CD14-positive monocyte (primary cell): ENCODE measurements around the gene KRTAP5-4. TPM values are rescaled to one million over a fixed set of nuclear protein-coding genes. Genes with fewer than 3 reads are reported as not detected.

Source experiments
- DNase-seq, 3 donors: peaks; one replicate each; pipeline ENCODE4 v3.0.0-alpha.2; 2011 to 2022
- H2AFZ ChIP-seq: 2 replicates; pipeline ENCODE4 v1.6.0; 2012; ENCODE audit warnings: mild to moderate bottlenecking, low read depth, low read length, inconsistent platforms; ENCODE audit not compliant: insufficient read depth, poor library complexity, severe bottlenecking
- H3K27ac ChIP-seq, 2 donors: 1 replicate in 1 of 2; 2 replicates in 1 of 2; pipeline ENCODE4 v1.5.1; 2012 to 2013; ENCODE audit warnings: low read length in 2 of 2, control low read depth in 1 of 2, inconsistent platforms in 1 of 2, low read depth in 1 of 2, mild to moderate bottlenecking in 1 of 2
- H3K27me3 ChIP-seq, 2 donors: one replicate each; pipeline versions ENCODE4 v1.6.0 to v1.6.1; 2011 to 2013; ENCODE audit warnings: low read length in 2 of 2; ENCODE audit not compliant: control insufficient read depth in 2 of 2, insufficient read depth in 2 of 2
- H3K36me3 ChIP-seq, 2 donors: replicated peaks in 1 of 2; 1 replicate in 1 of 2; 2 replicates in 1 of 2; pipeline versions ENCODE4 v1.5.1 to v1.6.1; 2012 to 2013; ENCODE audit warnings: low read length in 2 of 2, control low read depth in 1 of 2, inconsistent platforms in 1 of 2, mild to moderate bottlenecking in 1 of 2; ENCODE audit not compliant: insufficient read depth in 2 of 2, control insufficient read depth in 1 of 2
- H3K4me1 ChIP-seq, 2 donors: 1 replicate in 1 of 2; 2 replicates in 1 of 2; pipeline versions ENCODE4 v1.5.1 to v1.6.1; 2012 to 2013; ENCODE audit warnings: low read length in 2 of 2, control low read depth in 1 of 2, inconsistent platforms in 1 of 2, mild to moderate bottlenecking in 1 of 2, moderate library complexity in 1 of 2; ENCODE audit not compliant: insufficient read depth in 2 of 2, control insufficient read depth in 1 of 2
- H3K4me2 ChIP-seq: replicated peaks from 2 replicates; pipeline ENCODE3; 2012; ENCODE audit warnings: low read length, moderate library complexity, mild to moderate bottlenecking; ENCODE audit not compliant: poor library complexity, severe bottlenecking; ENCODE audit errors: extremely low read depth
- H3K4me3 ChIP-seq, 3 experiments: fragments of 200-600 bp in 1 of 3; sonication (generic) in 1 of 3; replicated peaks in 1 of 3; 1 replicate in 2 of 3; 2 replicates in 1 of 3; pipeline ENCODE4 v1.5.1; 2011 to 2013; ENCODE audit warnings: low read length in 3 of 3, mild to moderate bottlenecking in 3 of 3, control low read depth in 2 of 3, low read depth in 2 of 3, inconsistent platforms in 1 of 3, moderate library complexity in 1 of 3
- H3K79me2 ChIP-seq: 2 replicates; pipeline ENCODE4 v1.6.0; 2012; ENCODE audit warnings: mild to moderate bottlenecking, control low read depth, inconsistent platforms, low read length, moderate library complexity; ENCODE audit not compliant: insufficient read depth
- H3K9ac ChIP-seq: 2 replicates; pipeline ENCODE4 v1.6.0; 2017; ENCODE audit warnings: low read length, mild to moderate bottlenecking; ENCODE audit not compliant: insufficient read depth, poor library complexity, severe bottlenecking
- H3K9me3 ChIP-seq, 2 donors: replicated peaks in 1 of 2; 1 replicate in 1 of 2; 2 replicates in 1 of 2; pipeline versions ENCODE4 v1.5.1 to v1.6.1; 2012 to 2013; ENCODE audit warnings: low read length in 2 of 2, control low read depth in 1 of 2; ENCODE audit not compliant: control insufficient read depth in 1 of 2, insufficient read depth in 1 of 2
- H4K20me1 ChIP-seq: 2 replicates; pipeline ENCODE4 v1.6.0; 2012; ENCODE audit warnings: mild to moderate bottlenecking, low read length, control low read depth, moderate library complexity; ENCODE audit not compliant: insufficient read depth
- H3K27ac Mint-ChIP-seq, 7 donors: one replicate each; pipeline ENCODE4 v1.8.0; 2020; ENCODE audit warnings: mild to moderate bottlenecking in 7 of 7, mixed read lengths in 7 of 7, moderate library complexity in 6 of 7, inconsistent platforms in 2 of 7
- H3K27me3 Mint-ChIP-seq, 3 donors: one replicate each; pipeline ENCODE4 v1.8.0; 2021 to 2022; ENCODE audit warnings: low read depth in 3 of 3, mild to moderate bottlenecking in 3 of 3, mixed read lengths in 3 of 3, moderate library complexity in 3 of 3, inconsistent platforms in 1 of 3
- H3K36me3 Mint-ChIP-seq, 2 donors: one replicate each; pipeline ENCODE4 v1.8.0; 2020; ENCODE audit warnings: mixed read lengths in 2 of 2, inconsistent platforms in 1 of 2, mild to moderate bottlenecking in 1 of 2
- H3K4me1 Mint-ChIP-seq: one replicate; pipeline ENCODE4 v1.8.0; 2020; ENCODE audit warnings: mild to moderate bottlenecking, mixed read lengths
- H3K4me3 Mint-ChIP-seq, 2 donors: one replicate each; pipeline ENCODE4 v1.8.0; 2020; ENCODE audit warnings: mild to moderate bottlenecking in 2 of 2, mixed read lengths in 2 of 2, moderate library complexity in 1 of 2
- H3K9me3 Mint-ChIP-seq, 7 donors: one replicate each; pipeline ENCODE4 v1.8.0; 2020 to 2022; ENCODE audit warnings: mixed read lengths in 7 of 7, mild to moderate bottlenecking in 6 of 7, moderate library complexity in 6 of 7, inconsistent platforms in 2 of 7
- CTCF ChIP-seq: fragments of 200-600 bp; IDR thresholded peaks from one replicate; pipeline ENCODE4 v1.8.0; 2022; ENCODE audit warnings: antibody characterized with exemption, mild to moderate bottlenecking
- WGBS: methylation state at CpG from one replicate; pipeline ENCODE4 v1.1.5; 2013; ENCODE audit warnings: missing lambda C conversion rate; ENCODE audit not compliant: insufficient coverage; 5-methylcytosine and 5-hydroxymethylcytosine counted together
- intact Hi-C, 2 donors: fragments of 100-400 bp; cut with micrococcal nuclease; formaldehyde crosslinking; loops; one replicate each; pipeline versions ENCODE4 v1.15.0 to v1.15.1; 2023
- polyA plus RNA-seq, 3 donors: library from polyadenylated mRNA; depleted of rRNA in 1 of 3; unstranded in 2 of 3; stranded (reverse) in 1 of 3; fragments of 300-500 nt in 2 of 3; fragments of >200 nt in 1 of 3; fragmentation: Illumina TruSeq in 2 of 3; gene quantifications; 1 replicate in 2 of 3; 2 replicates in 1 of 3; pipeline ENCODE4 v1.2.3, GENCODE V29; 2012 to 2021

KRTAP5-4 gene
- polyA plus RNA-seq, 3 donors = not detected

- Histone ChIP-seq H3K9ac (no peak overlapping the region), H3K27ac (no peak overlapping the region), H3K4me1 (no peaks in the 10 kb centered on the region), H3K4me2 (no peak overlapping the region), H4K20me1 (no peaks in the 10 kb centered on the region), H3K36me3 (no peaks in the 10 kb centered on the region), H3K9me3 (peaks cover 0 to 4% of the 10 kb centered on the region in 2 donors), H2AFZ (no peak overlapping the region), H3K27me3 (no peaks in the 10 kb centered on the region), H3K4me3 (no peak overlapping the region), H3K79me2 (no peaks in the 10 kb centered on the region)
- Mint-ChIP-seq H3K36me3 (no peaks in the 10 kb centered on the region), H3K27ac (no peak overlapping the region), H3K9me3 (peaks cover 0 to 6% (median 0%) of the 10 kb centered on the region in 7 donors), H3K27me3 (peaks cover 16 to 31% (median 19%) of the 10 kb centered on the region in 3 donors), H3K4me1 (no peaks in the 10 kb centered on the region), H3K4me3 (peak overlapping the region in 1 of 2 donors; percentile 47)
- no peak for TF ChIP-seq CTCF
- intact Hi-C loops = no loop called here
- peak in 1 of 3 donors; percentile 16 for DNase-seq
- WGBS = 65% methylated on average over 4 of the region's 10 CpGs
Measured at GRCh38 chr11:1619449-1619848, 2.5 kb downstream of the KRTAP5-4 start.

GRCh38 chr11:1618231-1618630 is 3.7 kb downstream of the KRTAP5-4 start:
- no peaks in the 10 kb centered on the region for H3K79me2 ChIP-seq
- no peak overlapping the region for H3K27ac ChIP-seq
- Mint-ChIP-seq H3K4me1 (no peaks in the 10 kb centered on the region), H3K27me3 (peaks cover 16 to 26% (median 21%) of the 10 kb centered on the region in 3 donors), H3K27ac (no peak overlapping the region), H3K36me3 (no peaks in the 10 kb centered on the region), H3K9me3 (peaks cover 0 to 6% (median 2%) of the 10 kb centered on the region in 7 donors), H3K4me3 (no peak overlapping the region)
- 100% methylated on average over 8 of the region's 10 CpGs for WGBS
- no peaks in the 10 kb centered on the region for H4K20me1 ChIP-seq
- H3K27me3 ChIP-seq = no peaks in the 10 kb centered on the region
- no peak overlapping the region for H2AFZ ChIP-seq
- no peaks in the 10 kb centered on the region for H3K36me3 ChIP-seq
- H3K4me3 ChIP-seq = no peak overlapping the region
- no peaks in the 10 kb centered on the region for H3K4me1 ChIP-seq
- intact Hi-C loops = no loop called here
- peaks cover 0 to 4% of the 10 kb centered on the region in 2 donors for H3K9me3 ChIP-seq
- no peak overlapping the region for H3K9ac ChIP-seq
- no peak for DNase-seq
- TF ChIP-seq CTCF = no peak
- no peak overlapping the region for H3K4me2 ChIP-seq
